SH-SY5Y (cell line): ENCODE results near the gene UBAP2.

ENCODE experiments used
- GATA2 ChIP-seq: IDR thresholded peaks from 2 replicates; pipeline ENCODE4 v1.6.1; 2011; ENCODE audit warnings: mild to moderate bottlenecking, low read depth, low read length
- GATA3 ChIP-seq: IDR thresholded peaks from 2 replicates; pipeline ENCODE4 v1.6.1; 2011; ENCODE audit warnings: low read depth, mild to moderate bottlenecking, low read length, moderate library complexity

DNA sequence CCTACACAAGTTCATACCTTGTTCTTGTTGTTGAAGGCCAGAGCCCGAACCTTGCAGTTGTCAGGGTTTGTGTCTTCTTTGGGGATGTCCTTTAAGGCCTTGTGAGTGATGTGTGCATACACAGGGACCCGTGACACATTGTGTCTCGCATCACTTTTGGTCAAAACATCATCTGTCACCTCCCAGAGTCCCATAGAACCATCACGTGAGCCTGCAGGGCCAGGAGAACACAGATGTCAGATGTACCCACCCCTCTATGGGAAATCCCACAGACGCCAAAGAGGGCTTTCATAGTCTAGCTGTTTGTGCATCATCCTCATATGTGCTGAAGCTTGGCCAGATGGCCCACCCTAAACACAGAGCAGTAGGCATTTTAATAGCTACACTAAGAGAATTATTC, 49.6 kb upstream of the UBAP2 start:
- TF ChIP-seq GATA2 (no peak), GATA3 (no peak)
